Loucy (cell line): Measurements from ENCODE around the gene COA5.
A peak's percentile ranks its signal among the peaks of the same experiment; 100 is the strongest.

ENCODE experiments used
- H2AFZ ChIP-seq: fragments of 200-600 bp; sonication (generic); 2 replicates; pipeline ENCODE4 v1.6.0; 2016; ENCODE audit warnings: antibody characterized with exemption, mild to moderate bottlenecking, low read length, moderate library complexity
- H3F3A ChIP-seq: fragments of 200-600 bp; 2 replicates; pipeline ENCODE4 v1.6.0; 2016; ENCODE audit warnings: antibody characterized with exemption, low read depth, mild to moderate bottlenecking
- H3K27me3 ChIP-seq: fragments of 200-600 bp; sonication (generic); 2 replicates; pipeline ENCODE4 v1.6.1; 2014; ENCODE audit warnings: low read length, mild to moderate bottlenecking; ENCODE audit not compliant: insufficient read depth, poor library complexity, severe bottlenecking
- H3K36me3 ChIP-seq: fragments of 200-600 bp; sonication (generic); 2 replicates; pipeline ENCODE4 v1.6.1; 2016; ENCODE audit warnings: low read length; ENCODE audit not compliant: insufficient read depth
- H3K4me1 ChIP-seq: fragments of 200-600 bp; sonication (generic); 2 replicates; pipeline ENCODE4 v1.5.1; 2014; ENCODE audit warnings: low read length, mild to moderate bottlenecking; ENCODE audit not compliant: insufficient read depth, poor library complexity, severe bottlenecking
- H3K4me2 ChIP-seq: fragments of 200-600 bp; sonication (generic); 2 replicates; pipeline ENCODE4 v1.6.0; 2014; ENCODE audit warnings: antibody characterized with exemption, low read length, low read depth, mild to moderate bottlenecking; ENCODE audit not compliant: poor library complexity, severe bottlenecking
- H3K4me3 ChIP-seq: fragments of 200-600 bp; sonication (generic); 2 replicates; pipeline ENCODE4 v1.5.1; 2014; ENCODE audit warnings: low read length, mild to moderate bottlenecking, mixed read lengths; ENCODE audit not compliant: poor library complexity, severe bottlenecking
- H3K79me2 ChIP-seq: fragments of 200-600 bp; sonication (generic); 2 replicates; pipeline ENCODE4 v1.6.1; 2014; ENCODE audit warnings: low read length; ENCODE audit not compliant: insufficient read depth
- H3K9ac ChIP-seq: fragments of 200-600 bp; sonication (generic); 2 replicates; pipeline ENCODE4 v1.6.0; 2014; ENCODE audit warnings: mild to moderate bottlenecking, low read depth, low read length, moderate library complexity; ENCODE audit not compliant: poor library complexity, severe bottlenecking
- H3K9me2 ChIP-seq: fragments of 200-600 bp; sonication (generic); replicated peaks from 2 replicates; pipeline ENCODE4 v1.6.1; 2016; ENCODE audit warnings: low read depth, low read length, mixed read lengths
- H3K9me3 ChIP-seq: fragments of 200-600 bp; sonication (generic); 2 replicates; pipeline ENCODE4 v1.6.1; 2014; ENCODE audit warnings: mild to moderate bottlenecking, antibody characterized with exemption, low read length, low read depth; ENCODE audit not compliant: insufficient read depth
- H4K20me1 ChIP-seq: fragments of 200-600 bp; sonication (generic); 2 replicates; pipeline ENCODE4 v1.6.0; 2014; ENCODE audit warnings: antibody characterized with exemption, low read length, mild to moderate bottlenecking; ENCODE audit not compliant: insufficient read depth, poor library complexity, severe bottlenecking
- CTCF ChIP-seq: fragments of 200-600 bp; sonication (generic); conservative IDR thresholded peaks from 2 replicates; pipeline ENCODE4 v1.5.1; 2014; ENCODE audit warnings: mild to moderate bottlenecking, antibody characterized with exemption, low read length
- EZH2phosphoT487 ChIP-seq: fragments of 200-600 bp; IDR thresholded peaks from 2 replicates; pipeline ENCODE4 v1.6.1; 2018; ENCODE audit warnings: antibody characterized with exemption, mild to moderate bottlenecking, moderate library complexity, borderline replicate concordance

The COA5 gene

GRCh38 chr2:98637401-98638147, 29.3 kb upstream of the COA5 start:
- Histone ChIP-seq H3K27me3 (no peaks in the 10 kb centered on the region), H3K9me2 (no peaks in the 10 kb centered on the region), H3K9ac (no peak overlapping the region), H4K20me1 (no peaks in the 10 kb centered on the region), H3K4me2 (peak overlapping the region; percentile 33), H3K79me2 (no peaks in the 10 kb centered on the region), H2AFZ (no peak overlapping the region), H3F3A (peaks cover 12% of the 10 kb centered on the region), H3K9me3 (no peaks in the 10 kb centered on the region), H3K4me1 (peaks cover 28% of the 10 kb centered on the region), H3K36me3 (peaks cover 8% of the 10 kb centered on the region; the same call in 1 of the 2 replicates), H3K4me3 (no peak overlapping the region)
- no peak for TF ChIP-seq EZH2phosphoT487
- TF ChIP-seq CTCF, result no peak

DNA sequence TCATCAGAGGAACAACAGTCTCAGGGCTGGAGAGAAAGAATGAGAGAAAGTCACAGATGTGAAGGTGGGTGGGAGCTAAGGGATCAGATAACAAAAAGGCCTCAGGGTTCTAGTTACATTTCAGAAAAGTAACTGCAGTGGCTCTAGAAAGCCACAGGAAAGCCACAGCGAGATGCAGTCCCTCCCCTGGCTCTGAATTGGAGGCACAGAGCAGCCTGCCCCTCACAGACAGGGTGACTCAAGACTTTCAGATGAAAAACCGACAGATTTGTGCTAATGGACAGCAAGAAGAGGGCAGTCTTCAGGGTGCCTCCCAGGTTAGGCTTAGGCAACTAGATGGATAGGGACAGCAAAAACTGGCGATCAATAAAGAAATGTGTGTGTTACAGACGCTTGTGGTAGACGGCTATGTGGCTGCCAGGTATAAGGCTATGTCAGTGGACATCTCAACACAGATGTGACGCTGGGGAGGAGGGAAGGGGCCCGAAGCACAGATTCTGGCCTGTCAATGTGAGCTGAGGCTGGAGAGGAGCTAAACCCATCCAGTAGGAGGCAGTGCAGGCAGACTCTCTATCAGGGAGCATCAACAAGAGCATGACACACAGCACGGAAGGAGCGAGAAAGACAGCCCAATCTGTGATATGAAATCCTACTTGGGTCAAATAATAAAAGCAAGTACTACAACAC, 26.2 kb upstream of the COA5 start:
- Histone ChIP-seq H3K4me1 (peaks cover 28% of the 10 kb centered on the region), H3K4me3 (peak overlapping the region; percentile 58), H3K27me3 (no peaks in the 10 kb centered on the region), H3K9me3 (no peaks in the 10 kb centered on the region), H3K9me2 (no peaks in the 10 kb centered on the region), H3K79me2 (no peaks in the 10 kb centered on the region), H3K4me2 (peak overlapping the region; percentile 70), H3F3A (peaks cover 12% of the 10 kb centered on the region), H4K20me1 (no peaks in the 10 kb centered on the region), H3K9ac (peak overlapping the region; percentile 66), H2AFZ (peak overlapping the region; percentile 68), H3K36me3 (peaks cover 6% of the 10 kb centered on the region; the same call in 1 of the 2 replicates)
- TF ChIP-seq EZH2phosphoT487 (no peak), CTCF (peak; percentile 81)

DNA sequence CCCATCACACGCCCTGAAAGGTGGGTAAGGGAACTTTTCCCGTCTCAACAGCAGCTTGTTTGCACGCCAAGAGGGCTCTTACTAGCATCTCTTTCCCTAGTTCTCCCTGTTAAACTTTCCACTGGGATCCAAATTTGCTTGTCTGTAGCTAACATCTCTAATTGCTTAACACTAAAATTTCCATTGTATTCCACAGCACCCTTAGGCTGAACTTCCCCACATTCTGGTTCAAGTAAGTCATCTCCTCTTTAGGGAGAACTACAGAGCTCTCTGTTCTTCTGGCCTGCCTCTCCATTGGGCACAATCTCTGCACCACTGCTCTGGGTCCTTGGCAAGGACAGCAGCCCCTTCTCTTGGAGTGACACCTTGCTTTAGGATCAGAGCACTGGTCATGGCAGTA, 24.0 kb upstream of the COA5 start:
- TF ChIP-seq CTCF (no peak), EZH2phosphoT487 (no peak)
- Histone ChIP-seq H3K9me2 (no peaks in the 10 kb centered on the region), H3K4me3 (no peak overlapping the region), H4K20me1 (no peaks in the 10 kb centered on the region), H3K4me2 (no peak overlapping the region), H3K79me2 (no peaks in the 10 kb centered on the region), H3K9me3 (no peaks in the 10 kb centered on the region), H3K9ac (no peak overlapping the region), H3K27me3 (no peaks in the 10 kb centered on the region), H3K4me1 (peaks cover 22% of the 10 kb centered on the region), H3F3A (peaks cover 12% of the 10 kb centered on the region), H3K36me3 (peaks cover 6% of the 10 kb centered on the region; the same call in 1 of the 2 replicates), H2AFZ (no peak overlapping the region)
